ENCODE results near the gene KCMF1. TPM values are rescaled to one million over a fixed set of nuclear protein-coding genes. Genes with fewer than 3 reads are reported as not detected.

Gene KCMF1
- total and polyA plus RNA-seq, 9 of the 15 experiments (the other 6 are each of a cell fraction or from before 2014, with no cell fraction given), result 6.8 to 88.2 (median 46.5) TPM

DNA sequence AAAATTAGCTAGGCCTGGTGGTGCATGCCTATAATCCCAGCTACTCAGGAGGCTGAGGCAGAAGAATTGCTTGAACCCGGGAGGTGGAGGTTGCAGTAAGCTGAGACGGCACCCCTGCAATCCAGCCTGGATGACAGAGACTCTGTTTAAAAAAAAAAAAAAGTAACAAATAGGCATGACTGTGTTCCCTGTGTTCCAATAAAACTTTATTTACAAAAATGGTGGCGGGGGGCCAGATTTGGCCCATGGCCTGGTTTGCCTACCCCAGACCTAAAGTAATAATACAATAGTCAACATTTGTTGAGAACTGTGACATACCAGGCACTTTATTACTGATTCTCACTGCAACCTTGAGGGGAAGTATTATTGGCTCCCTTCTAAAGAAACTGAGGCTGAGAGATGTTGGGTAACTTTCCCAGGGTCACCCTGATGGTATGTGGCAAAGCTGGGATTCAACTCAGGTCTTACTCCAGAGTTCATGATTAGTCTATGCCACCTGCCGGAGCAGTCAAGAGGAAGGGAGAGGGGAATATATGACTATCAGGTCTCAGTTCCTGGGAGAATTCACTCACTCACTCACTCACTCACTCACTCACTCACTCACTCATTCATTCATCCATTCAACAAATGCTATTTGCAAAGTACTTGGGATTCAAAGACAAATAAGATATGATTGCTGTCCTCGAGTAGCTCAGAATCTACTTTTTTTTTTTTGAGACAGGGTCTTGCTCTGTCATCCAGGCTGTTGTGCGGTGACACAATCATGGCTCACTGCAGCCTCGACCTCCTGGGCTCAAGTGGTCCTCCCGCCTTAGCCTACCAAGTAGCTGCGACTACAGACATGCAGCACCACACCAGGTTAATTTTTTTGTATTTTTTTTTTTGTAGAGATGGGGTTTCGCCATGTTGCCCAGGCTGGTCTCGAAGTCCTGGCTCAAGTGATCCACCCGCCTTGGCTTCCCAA lies 14.3 kb upstream of the KCMF1 start (continued):
- TF ChIP-seq ZBTB40 (IDR thresholded peaks at IDR 0.05), result peak; percentile 96
- TF ChIP-seq ZBTB40 (CRISPR knock-in tag; IDR thresholded peaks at IDR 0.05), result peak; percentile 87

Measured in K562 (cell line).